ENCODE results near the gene MYF5.
"Not testable (repeated sequence)": the region's sequence is repeated elsewhere in the genome, so short reads cannot be mapped to it uniquely, and the experiment has no call there.

MYF5 gene

GRCh38 chr12:80716696-80717469, at the start of gene MYF5:
TSS of gene MYF5 (plus strand) at chr12:80716912. CDS start at chr12:80717064, 152 bp downstream.
- no peak for DNase-seq (ENCODE audit: low spot score)

GRCh38 chr12:80670214-80670613, 46.5 kb upstream of the MYF5 start:
- no peak for DNase-seq (ENCODE audit: low spot score)

- not testable (repeated sequence) for DNase-seq (ENCODE audit: low spot score)
These were observed 40.6 kb upstream of the MYF5 start for GRCh38 chr12:80676042-80676636.

- DNase-seq (ENCODE audit: low spot score) = no peak
These were observed 39.9 kb upstream of the MYF5 start for GRCh38 chr12:80676856-80677255.

GRCh38 chr12:80677994-80678393, 38.7 kb upstream of the MYF5 start:
- no peak for DNase-seq (ENCODE audit: low spot score)

- no peak for DNase-seq (ENCODE audit: low spot score)
These were observed 37.2 kb upstream of the MYF5 start for GRCh38 chr12:80679346-80680131.

- no peak for DNase-seq (ENCODE audit: low spot score)
These were observed 35.4 kb upstream of the MYF5 start for GRCh38 chr12:80681287-80681686.

- no peak for DNase-seq (ENCODE audit: low spot score)
These were observed 34.9 kb upstream of the MYF5 start for GRCh38 chr12:80681786-80682185.

GRCh38 chr12:80684077-80684495, 32.6 kb upstream of the MYF5 start:
- no peak for DNase-seq (ENCODE audit: low spot score)

- no peak for DNase-seq (ENCODE audit: low spot score)
These were observed 26.6 kb upstream of the MYF5 start for GRCh38 chr12:80690090-80690489.

- DNase-seq (ENCODE audit: low spot score) = no peak
These were observed 26.2 kb upstream of the MYF5 start for GRCh38 chr12:80690513-80690912.

GRCh38 chr12:80692114-80692513, 24.6 kb upstream of the MYF5 start:
- DNase-seq (ENCODE audit: low spot score) = no peak

- no peak for DNase-seq (ENCODE audit: low spot score)
These were observed 19.3 kb upstream of the MYF5 start for GRCh38 chr12:80697270-80697887.

GRCh38 chr12:80698256-80698655, 18.5 kb upstream of the MYF5 start:
- DNase-seq (ENCODE audit: low spot score) = no peak

- DNase-seq (ENCODE audit: low spot score) = no peak
These were observed 17.7 kb upstream of the MYF5 start for GRCh38 chr12:80698847-80699542.

GRCh38 chr12:80700327-80700726, 16.4 kb upstream of the MYF5 start:
- DNase-seq (ENCODE audit: low spot score) = no peak

GRCh38 chr12:80701388-80701787, 15.3 kb upstream of the MYF5 start:
- DNase-seq (ENCODE audit: low spot score) = no peak

GRCh38 chr12:80702889-80703805, 13.6 kb upstream of the MYF5 start:
- no peak for DNase-seq (ENCODE audit: low spot score)

- no peak for DNase-seq (ENCODE audit: low spot score)
These were observed 12.3 kb upstream of the MYF5 start for GRCh38 chr12:80704420-80704819.

GRCh38 chr12:80707126-80707829, 9.4 kb upstream of the MYF5 start, which contains the start of gene MYF6:
TSS of gene MYF6 (plus strand) at chr12:80707634. CDS start at chr12:80707720, 86 bp downstream.
- DNase-seq (ENCODE audit: low spot score) = no peak

Data from germinal center (tissue), 1 donor.